IMR-90 (cell line): ENCODE results near the gene FAM89A. TPM values are rescaled to one million over a fixed set of nuclear protein-coding genes. Genes with fewer than 3 reads are reported as not detected.

Experiments used
- ATAC-seq: fragments of 200-7000 bp; cut with Tn5 transposase; 2 replicates; pipeline ENCODE4 v1.9.1; 2020; ENCODE audit warnings: low read depth, mild to moderate bottlenecking, moderate library complexity
- BruUV-seq: library from RNA; stranded (reverse); fragments of 400-500 nt; replicated peaks from 2 replicates; lab custom pipeline; 2021; lab: Mats Ljungman, UMichigan
- CTCF ChIA-PET: fragments of 300-600 bp; formaldehyde crosslinking; extraction: SDS; loops from one replicate; lab custom pipeline; 2021; ENCODE audit warnings: antibody characterized with exemption; lab: Yijun Ruan, JAX
- POLR2A ChIA-PET: fragments of 300-600 bp; sonication (Branson Sonifier 250); formaldehyde crosslinking; loops from one replicate; lab custom pipeline; 2022; ENCODE audit warnings: antibody characterized with exemption; ENCODE audit not compliant: unreplicated experiment; lab: Charles Lee
- DNase-seq: peaks from one replicate; pipeline ENCODE4 v3.0.0; 2013
- H2AFZ ChIP-seq: replicated peaks from 2 replicates; pipeline ENCODE3; 2013; ENCODE audit warnings: low read length, mild to moderate bottlenecking; ENCODE audit not compliant: poor library complexity
- H2AK5ac ChIP-seq: 2 replicates; pipeline ENCODE4 v1.6.1; 2013; ENCODE audit warnings: low read depth, low read length, inconsistent platforms
- H2AK9ac ChIP-seq: replicated peaks from 2 replicates; pipeline ENCODE3; 2013; ENCODE audit warnings: mild to moderate bottlenecking, low read depth, low read length, moderate library complexity; ENCODE audit not compliant: poor library complexity
- H2BK120ac ChIP-seq: 2 replicates; pipeline ENCODE4 v1.6.1; 2013; ENCODE audit warnings: low read depth, low read length, inconsistent platforms
- H2BK15ac ChIP-seq: 3 replicates; pipeline ENCODE4 v1.6.1; 2013; ENCODE audit warnings: low read depth, low read length, inconsistent platforms
- H2BK20ac ChIP-seq: 2 replicates; pipeline ENCODE4 v1.6.1; 2013; ENCODE audit warnings: low read depth, mild to moderate bottlenecking, inconsistent platforms, low read length, moderate library complexity
- H2BK5ac ChIP-seq: 2 replicates; pipeline ENCODE4 v1.6.1; 2013; ENCODE audit warnings: mild to moderate bottlenecking, low read depth, low read length, inconsistent platforms; ENCODE audit not compliant: poor library complexity, severe bottlenecking
- H3K14ac ChIP-seq: replicated peaks from 2 replicates; pipeline ENCODE4 v1.6.1; 2013; ENCODE audit warnings: low read depth, low read length, inconsistent platforms
- H3K18ac ChIP-seq: 2 replicates; pipeline ENCODE4 v1.6.1; 2013; ENCODE audit warnings: low read depth, low read length, control low read depth
- H3K23ac ChIP-seq: 2 replicates; pipeline ENCODE4 v1.6.1; 2013; ENCODE audit warnings: low read depth, low read length, inconsistent platforms
- H3K27ac ChIP-seq: 2 replicates; pipeline ENCODE4 v1.5.1; 2013; ENCODE audit warnings: mild to moderate bottlenecking, control low read depth, low read length; ENCODE audit not compliant: insufficient read depth
- H3K27me3 ChIP-seq: 2 replicates; pipeline ENCODE4 v1.6.1; 2013; ENCODE audit warnings: low read length; ENCODE audit not compliant: control insufficient read depth, insufficient read depth
- H3K36me3 ChIP-seq: 2 replicates; pipeline ENCODE4 v1.6.1; 2013; ENCODE audit warnings: low read length, mixed read lengths; ENCODE audit not compliant: control insufficient read depth, insufficient read depth
- H3K4ac ChIP-seq: 2 replicates; pipeline ENCODE4 v1.6.1; 2013; ENCODE audit warnings: low read depth, low read length, inconsistent platforms
- H3K4me1 ChIP-seq: 2 replicates; pipeline ENCODE4 v1.6.1; 2013; ENCODE audit warnings: low read length, mixed read lengths; ENCODE audit not compliant: control insufficient read depth, insufficient read depth
- H3K4me2 ChIP-seq: 2 replicates; pipeline ENCODE4 v1.6.1; 2013; ENCODE audit warnings: low read depth, mild to moderate bottlenecking, control low read depth, low read length, moderate library complexity
- H3K4me3 ChIP-seq: 2 replicates; pipeline ENCODE4 v1.5.1; 2013; ENCODE audit warnings: low read depth, mild to moderate bottlenecking, control low read depth, low read length, moderate library complexity; ENCODE audit not compliant: insufficient read depth
- H3K56ac ChIP-seq: 2 replicates; pipeline ENCODE4 v1.6.1; 2013; ENCODE audit warnings: low read length, inconsistent platforms; ENCODE audit not compliant: insufficient read depth; ENCODE audit errors: extremely low read depth
- H3K79me1 ChIP-seq, 2 experiments: 2 replicates each; pipeline ENCODE4 v1.6.1; 2013; ENCODE audit warnings: low read length in 2 of 2, inconsistent platforms in 1 of 2, low read depth in 1 of 2
- H3K9ac ChIP-seq: 2 replicates; pipeline ENCODE4 v1.6.1; 2013; ENCODE audit warnings: low read depth, low read length, control low read depth
- H3K9me1 ChIP-seq: 2 replicates; pipeline ENCODE4 v1.6.1; 2013; ENCODE audit warnings: low read length, inconsistent platforms; ENCODE audit not compliant: insufficient read depth
- H3K9me3 ChIP-seq: 2 replicates; pipeline ENCODE4 v1.6.1; 2013; ENCODE audit warnings: low read length; ENCODE audit not compliant: control insufficient read depth, insufficient read depth
- H4K20me1 ChIP-seq: 2 replicates; pipeline ENCODE4 v1.6.1; 2013; ENCODE audit warnings: low read length, inconsistent platforms; ENCODE audit not compliant: insufficient read depth
- H4K5ac ChIP-seq: 2 replicates; pipeline ENCODE4 v1.6.1; 2013; ENCODE audit warnings: mild to moderate bottlenecking, low read depth, low read length, control low read depth
- H4K8ac ChIP-seq, 2 experiments: 2 replicates each; pipeline ENCODE4 v1.6.1; 2013; ENCODE audit warnings: low read depth in 2 of 2, low read length in 2 of 2, control low read depth in 1 of 2, inconsistent platforms in 1 of 2
- H4K91ac ChIP-seq: 2 replicates; pipeline ENCODE4 v1.6.1; 2013; ENCODE audit warnings: low read depth, low read length, inconsistent platforms; ENCODE audit not compliant: insufficient read depth
- BHLHE40 ChIP-seq: fragments of 150-350 bp; IDR thresholded peaks from 2 replicates; pipeline ENCODE4 v1.6.1; 2016; ENCODE audit warnings: mild to moderate bottlenecking, low read depth, low read length
- CEBPB ChIP-seq: IDR thresholded peaks from 2 replicates; pipeline ENCODE4 v1.6.1; 2012; ENCODE audit warnings: low read depth, low read length, improper control_type of control experiment
- CHD1 ChIP-seq: IDR thresholded peaks from 2 replicates; pipeline ENCODE4 v1.6.1; 2012; ENCODE audit warnings: low read depth, low read length, improper control_type of control experiment
- FOS ChIP-seq: fragments of 150-350 bp; IDR thresholded peaks from 2 replicates; pipeline ENCODE4 v1.6.1; 2016; ENCODE audit warnings: low read depth, low read length
- MAZ ChIP-seq: IDR thresholded peaks from 2 replicates; pipeline ENCODE4 v1.6.1; 2012; ENCODE audit warnings: low read depth, mild to moderate bottlenecking, low read length, improper control_type of control experiment, moderate library complexity, borderline replicate concordance
- MXI1 ChIP-seq: IDR thresholded peaks from 2 replicates; pipeline ENCODE4 v1.6.1; 2012; ENCODE audit warnings: low read depth, mild to moderate bottlenecking, low read length, moderate library complexity, borderline replicate concordance
- NFE2L2 ChIP-seq: fragments of 150-350 bp; IDR thresholded peaks from 2 replicates; pipeline ENCODE4 v1.6.1; 2016; ENCODE audit warnings: low read depth, mild to moderate bottlenecking, low read length
- RAD21 ChIP-seq: IDR thresholded peaks from 2 replicates; pipeline ENCODE4 v1.6.1; 2012; ENCODE audit warnings: low read length, improper control_type of control experiment
- RCOR1 ChIP-seq: IDR thresholded peaks from 2 replicates; pipeline ENCODE4 v1.6.1; 2012; ENCODE audit warnings: mild to moderate bottlenecking, low read length, improper control_type of control experiment; ENCODE audit not compliant: insufficient replicate concordance
- RFX5 ChIP-seq: IDR thresholded peaks from 2 replicates; pipeline ENCODE4 v1.8.0; 2012; ENCODE audit warnings: low read depth, mild to moderate bottlenecking, low read length, moderate library complexity
- SMC3 ChIP-seq: fragments of 150-350 bp; IDR thresholded peaks from 2 replicates; pipeline ENCODE4 v1.6.1; 2016; ENCODE audit warnings: low read depth, mild to moderate bottlenecking, antibody characterized with exemption, low read length, moderate library complexity
- USF2 ChIP-seq: fragments of 150-350 bp; IDR thresholded peaks from 2 replicates; pipeline ENCODE4 v1.6.1; 2017; ENCODE audit warnings: mild to moderate bottlenecking, antibody characterized with exemption, low read length, low read depth
- WGBS, 2 experiments: methylation state at CpG; one replicate each; pipeline versions ENCODE4 v1.1.5 to v1.1.7; 2013; ENCODE audit warnings: missing lambda C conversion rate in 2 of 2; ENCODE audit not compliant: insufficient read length in 1 of 2; ENCODE audit errors: extremely low coverage in 2 of 2; 5-methylcytosine and 5-hydroxymethylcytosine counted together
- dilution Hi-C: fragments of 300-500 bp; cut with HindIII; formaldehyde crosslinking; loops from one replicate; pipeline ENCODE4 v1.14.3; 2018; ENCODE audit warnings: low sequenced_read_pairs; ENCODE audit not compliant: unreplicated experiment
- in situ Hi-C: fragments of 300-500 bp; cut with MboI; formaldehyde crosslinking; loops from 3 replicates; pipeline ENCODE4 v1.14.3; 2019; ENCODE audit warnings: low sequenced_read_pairs, inconsistent platforms, mixed read lengths
- intact Hi-C: fragments of 100-400 bp; cut with micrococcal nuclease; formaldehyde crosslinking; loops from 2 replicates; pipeline ENCODE4 v1.10.0; 2022
- polyA plus RNA-seq, 3 experiments: library from polyadenylated mRNA; depleted of rRNA; stranded (reverse); fragments of >200 nt; gene quantifications; 2 replicates each; pipeline ENCODE4 v1.2.3, GENCODE V29; 2012; ENCODE audit warnings: low replicate concordance in 1 of 3
- total RNA-seq: library from RNA; depleted of rRNA; stranded (reverse); fragments of >200 nt; gene quantifications from 2 replicates; pipeline ENCODE4 v1.2.3, GENCODE V29; 2012

FAM89A gene
- total and polyA plus RNA-seq, 2 of the 4 experiments (the other 2 are of a cell fraction): 6.8 to 8.1 TPM

- no peak for ATAC-seq
- H3K27me3 ChIP-seq: no peaks in the 10 kb centered on the region
- no peak overlapping the region for H4K5ac ChIP-seq
- in situ Hi-C loops: no loop called here
- H2BK20ac ChIP-seq: no peak overlapping the region
- no peak overlapping the region for H3K27ac ChIP-seq
- no peaks in the 10 kb centered on the region for H4K20me1 ChIP-seq
- no peak overlapping the region for H3K4me2 ChIP-seq
- ChIA-PET POLR2A (no interaction called here), CTCF (interaction anchor here (0.7 kb wide), 1 partner anchor 186 kb away, joined by 3 read pairs; no protein-coding TSS in a partner anchor)
- no peak overlapping the region for H3K23ac ChIP-seq
- no peak for DNase-seq
- H3K79me1 ChIP-seq: peaks cover 26 to 36% of the 10 kb centered on the region in 2 experiments
- no peak overlapping the region for H3K4ac ChIP-seq
- no peak overlapping the region for H4K91ac ChIP-seq
- H2BK5ac ChIP-seq: no peak overlapping the region
- H2AFZ ChIP-seq: no peak overlapping the region
- no peak overlapping the region for H3K4me3 ChIP-seq
- H4K8ac ChIP-seq: no peak overlapping the region
- H2AK9ac ChIP-seq: no peak overlapping the region
- H3K14ac ChIP-seq: no peak overlapping the region
- intact Hi-C loops: no loop called here
- H3K9ac ChIP-seq: no peak overlapping the region
- peaks cover 5% of the 10 kb centered on the region for H3K36me3 ChIP-seq
- no peaks in the 10 kb centered on the region for H3K9me3 ChIP-seq
- no TSS peak for BruUV-seq
- H2AK5ac ChIP-seq: no peak overlapping the region
- H2BK15ac ChIP-seq: no peak overlapping the region
- WGBS, 2 experiments: 100% methylated on average over 2 of the region's 6 CpGs; no CpG with 5 or more reads in 1 of the 2 experiments
- no peak overlapping the region for H3K18ac ChIP-seq
- TF ChIP-seq CEBPB (no peak), MXI1 (no peak), MAZ (no peak), RAD21 (no peak), NFE2L2 (no peak), CHD1 (no peak), RFX5 (no peak), FOS (no peak), USF2 (no peak), RCOR1 (no peak), SMC3 (no peak), BHLHE40 (no peak)
- no peak overlapping the region for H2BK120ac ChIP-seq
- H3K56ac ChIP-seq: no peak overlapping the region
- H3K4me1 ChIP-seq: peaks cover 4% of the 10 kb centered on the region
- H3K9me1 ChIP-seq: 0 out of 2 replicates have a peak, but pooled peaks cover 3% of the 10 kb centered on the region
- dilution Hi-C loops: no loop called here
Observed at GRCh38 chr1:230985711-230986110, 54.3 kb downstream of the FAM89A start.
